ENCODE measurements around the gene MVB12B. TPM values are rescaled to one million over a fixed set of nuclear protein-coding genes. Genes with fewer than 3 reads are reported as not detected.

Gene MVB12B
- total and polyA plus RNA-seq, 9 donors = 7.0 to 23.1 (median 17.8) TPM

DNA sequence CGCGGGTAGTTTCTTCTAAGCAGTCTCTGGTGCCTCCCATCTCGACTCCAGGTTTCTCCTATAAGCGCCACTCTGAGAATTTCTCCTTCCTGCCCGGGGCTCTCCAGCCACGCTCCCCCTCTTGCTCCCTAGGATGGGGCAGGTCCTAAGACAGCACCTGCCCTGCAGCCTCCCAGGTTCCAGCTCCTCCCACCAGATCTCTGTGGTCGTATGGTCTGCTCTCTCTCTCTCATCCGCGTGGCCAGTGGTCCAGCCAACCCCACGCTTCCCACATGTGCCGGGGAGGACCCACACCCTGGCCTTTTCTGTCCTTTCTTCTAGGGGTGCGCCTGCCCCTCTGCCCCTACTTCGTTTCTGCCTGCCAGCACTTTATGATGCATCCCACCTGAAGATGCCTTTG lies 40.5 kb downstream of the MVB12B start:
- intact Hi-C loops (cut with DNase I) = no loop called here
- Histone ChIP-seq H3K9me3 (no peaks in the 10 kb centered on the region), H3K27me3 (no peaks in the 10 kb centered on the region), H3K36me3 (no peaks in the 10 kb centered on the region), H3K4me3 (no peak overlapping the region), H3K27ac (no peak overlapping the region), H3K4me1 (ENCODE audit: insufficient read depth) (peaks cover 2% of the 10 kb centered on the region)
- 81 to 86% (median 85%) methylated on average over 13 of the region's 13 CpGs for WGBS, 3 donors
- TF ChIP-seq, protein P1, sequence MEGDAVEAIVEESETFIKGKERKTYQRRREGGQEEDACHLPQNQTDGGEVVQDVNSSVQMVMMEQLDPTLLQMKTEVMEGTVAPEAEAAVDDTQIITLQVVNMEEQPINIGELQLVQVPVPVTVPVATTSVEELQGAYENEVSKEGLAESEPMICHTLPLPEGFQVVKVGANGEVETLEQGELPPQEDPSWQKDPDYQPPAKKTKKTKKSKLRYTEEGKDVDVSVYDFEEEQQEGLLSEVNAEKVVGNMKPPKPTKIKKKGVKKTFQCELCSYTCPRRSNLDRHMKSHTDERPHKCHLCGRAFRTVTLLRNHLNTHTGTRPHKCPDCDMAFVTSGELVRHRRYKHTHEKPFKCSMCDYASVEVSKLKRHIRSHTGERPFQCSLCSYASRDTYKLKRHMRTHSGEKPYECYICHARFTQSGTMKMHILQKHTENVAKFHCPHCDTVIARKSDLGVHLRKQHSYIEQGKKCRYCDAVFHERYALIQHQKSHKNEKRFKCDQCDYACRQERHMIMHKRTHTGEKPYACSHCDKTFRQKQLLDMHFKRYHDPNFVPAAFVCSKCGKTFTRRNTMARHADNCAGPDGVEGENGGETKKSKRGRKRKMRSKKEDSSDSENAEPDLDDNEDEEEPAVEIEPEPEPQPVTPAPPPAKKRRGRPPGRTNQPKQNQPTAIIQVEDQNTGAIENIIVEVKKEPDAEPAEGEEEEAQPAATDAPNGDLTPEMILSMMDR (IDR thresholded peaks at IDR 0.05) = no peak
- TF ChIP-seq POLR2A (IDR thresholded peaks at IDR 0.05) (no peak), EP300 (IDR thresholded peaks at IDR 0.05) (no peak)
- no peak for DNase-seq

DNA sequence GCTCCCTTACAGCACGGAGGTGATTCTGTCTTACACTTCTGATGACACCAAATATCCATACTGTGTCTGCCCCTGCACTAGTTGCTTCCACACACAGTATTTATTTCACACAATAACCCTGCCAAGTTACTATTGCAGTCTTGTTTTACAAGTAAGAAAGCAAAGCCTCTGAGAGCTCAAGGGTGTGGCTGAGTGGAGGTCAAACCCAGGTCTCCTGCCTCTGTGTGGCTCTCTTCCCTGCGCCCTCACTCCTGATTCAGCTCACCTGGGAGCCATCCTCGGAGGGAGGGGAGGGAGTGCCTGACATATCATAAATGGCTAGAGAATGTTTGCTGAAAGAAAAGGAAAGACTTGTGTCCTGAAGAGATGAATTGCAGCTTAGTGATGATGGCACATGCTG lies 41.0 kb downstream of the MVB12B start:
- no peaks in the 10 kb centered on the region for H3K9me3 ChIP-seq
- no peaks in the 10 kb centered on the region for H3K27me3 ChIP-seq
- 77 to 81% (median 78%) methylated on average over 3 of the region's 3 CpGs for WGBS, 3 donors
- no peaks in the 10 kb centered on the region for H3K36me3 ChIP-seq
- peaks cover 2% of the 10 kb centered on the region for H3K4me1 ChIP-seq (ENCODE audit: insufficient read depth)
- intact Hi-C loops (cut with DNase I) = no loop called here
- no peak overlapping the region for H3K27ac ChIP-seq
- H3K4me3 ChIP-seq = no peak overlapping the region
- DNase-seq = no peak
- TF ChIP-seq, protein P1 (IDR thresholded peaks at IDR 0.05) = no peak
- TF ChIP-seq EP300 (IDR thresholded peaks at IDR 0.05) (no peak), POLR2A (IDR thresholded peaks at IDR 0.05) (no peak)

DNA sequence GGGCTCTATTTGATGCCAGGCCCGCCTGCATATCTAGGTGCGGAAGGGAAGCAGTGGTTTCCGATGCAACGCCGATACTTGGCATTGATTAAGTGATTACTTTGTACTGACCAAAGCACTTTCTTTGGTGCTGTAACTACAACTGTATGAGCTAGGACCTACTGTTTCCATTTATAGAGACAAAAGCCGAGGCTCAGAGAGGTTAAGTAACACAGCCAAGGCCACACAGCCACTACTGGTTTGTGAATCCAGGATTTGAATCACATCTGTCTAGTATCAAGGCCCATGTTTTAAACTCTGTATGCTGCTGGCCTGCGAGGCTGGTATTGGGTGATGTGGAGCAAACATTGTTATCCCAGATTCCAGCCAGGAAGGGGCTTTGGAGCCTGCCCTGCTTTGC lies 41.4 kb downstream of the MVB12B start:
- WGBS, 3 donors = 92 to 94% (median 93%) methylated on average over 7 of the region's 7 CpGs
- Histone ChIP-seq H3K4me3 (no peak overlapping the region), H3K36me3 (no peaks in the 10 kb centered on the region), H3K9me3 (no peaks in the 10 kb centered on the region), H3K27ac (no peak overlapping the region), H3K4me1 (ENCODE audit: insufficient read depth) (peaks cover 2% of the 10 kb centered on the region), H3K27me3 (no peaks in the 10 kb centered on the region)
- no peak for DNase-seq
- intact Hi-C loops (cut with DNase I) = no loop called here
- no peak for TF ChIP-seq POLR2A (IDR thresholded peaks at IDR 0.05)
- TF ChIP-seq EP300 (IDR thresholded peaks at IDR 0.05) = no peak
- TF ChIP-seq, protein P1 (IDR thresholded peaks at IDR 0.05) = no peak

- intact Hi-C loops (cut with DNase I) = no loop called here
- H3K27me3 ChIP-seq = no peaks in the 10 kb centered on the region
- H3K27ac ChIP-seq = no peak overlapping the region
- WGBS, 3 donors = 94 to 96% (median 95%) methylated on average over 14 to 17 of the region's 17 CpGs
- no peaks in the 10 kb centered on the region for H3K9me3 ChIP-seq
- no peak overlapping the region for H3K4me3 ChIP-seq
- H3K36me3 ChIP-seq = no peaks in the 10 kb centered on the region
- H3K4me1 ChIP-seq (ENCODE audit: insufficient read depth) = peaks cover 5% of the 10 kb centered on the region
- no peak for DNase-seq
- TF ChIP-seq EP300 (IDR thresholded peaks at IDR 0.05) = no peak
- TF ChIP-seq POLR2A (IDR thresholded peaks at IDR 0.05) = no peak
- TF ChIP-seq, protein P1 (IDR thresholded peaks at IDR 0.05) = no peak
Observed at GRCh38 chr9:126371007-126371870, 44.6 kb downstream of the MVB12B start.
